ENCODE data around the gene SYT12.

SYT12 gene

DNA sequence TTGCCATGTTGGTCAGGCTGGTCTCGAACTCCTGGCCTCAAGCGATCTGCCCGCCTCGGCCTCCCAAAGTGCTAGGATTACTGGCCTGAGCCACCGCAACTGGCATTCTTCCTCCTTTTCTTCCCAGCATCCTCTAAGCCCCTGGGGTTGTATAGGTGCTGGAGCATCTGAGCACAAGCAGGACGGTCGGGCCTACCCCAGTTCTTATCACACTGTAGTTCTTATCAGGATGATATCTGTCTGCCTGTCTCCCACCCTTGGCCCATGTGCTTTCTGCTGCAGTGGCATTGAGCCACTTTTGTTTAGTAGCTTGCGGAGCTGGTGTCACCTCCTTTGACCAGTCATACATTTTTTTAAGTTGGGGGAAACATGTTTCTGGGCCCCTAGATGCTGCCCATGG, 35.6 kb downstream of the SYT12 start:
- no peak for DNase-seq

DNA sequence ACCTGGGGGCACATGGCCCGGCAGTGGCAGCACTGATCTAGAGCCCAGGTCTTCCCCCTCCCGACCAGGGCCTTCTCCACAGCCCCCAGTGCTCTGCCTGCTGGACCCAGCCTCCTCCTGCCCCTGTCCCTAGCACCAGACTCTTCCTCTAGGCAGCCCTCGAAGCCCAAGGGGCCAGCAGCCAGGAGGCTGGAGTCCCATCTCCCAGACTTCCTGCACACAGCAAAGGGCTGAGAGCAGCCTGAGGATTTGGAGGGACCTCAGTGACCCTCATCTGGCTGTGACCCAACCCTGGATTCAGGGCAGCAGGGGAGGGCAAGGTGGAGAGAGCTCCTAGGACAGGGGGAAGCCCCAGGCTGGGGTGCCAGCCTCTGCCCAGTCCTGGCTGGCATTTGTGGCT, 36.7 kb downstream of the SYT12 start:
- DNase-seq = no peak

DNA sequence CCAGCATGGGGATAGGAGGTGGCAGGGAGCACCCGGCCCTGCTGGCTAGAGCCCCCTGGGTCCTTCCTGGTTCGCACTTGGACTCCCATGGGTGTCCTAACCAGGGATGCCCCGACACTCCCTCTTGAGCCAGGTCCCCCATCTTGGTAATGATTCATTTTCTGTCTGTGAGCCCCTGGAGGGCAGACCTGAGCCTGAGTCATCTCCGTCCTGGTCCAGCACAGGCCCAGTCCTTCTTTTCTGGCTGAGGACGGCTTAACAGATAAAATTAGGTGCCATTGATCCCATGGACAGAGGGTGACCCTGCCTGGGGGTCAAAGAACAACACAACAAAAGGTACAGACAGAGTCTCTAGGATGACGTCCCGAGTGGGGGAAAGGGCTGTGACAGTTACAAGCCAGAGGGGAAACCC, 37.2 kb downstream of the SYT12 start:
- no peak for DNase-seq

DNA sequence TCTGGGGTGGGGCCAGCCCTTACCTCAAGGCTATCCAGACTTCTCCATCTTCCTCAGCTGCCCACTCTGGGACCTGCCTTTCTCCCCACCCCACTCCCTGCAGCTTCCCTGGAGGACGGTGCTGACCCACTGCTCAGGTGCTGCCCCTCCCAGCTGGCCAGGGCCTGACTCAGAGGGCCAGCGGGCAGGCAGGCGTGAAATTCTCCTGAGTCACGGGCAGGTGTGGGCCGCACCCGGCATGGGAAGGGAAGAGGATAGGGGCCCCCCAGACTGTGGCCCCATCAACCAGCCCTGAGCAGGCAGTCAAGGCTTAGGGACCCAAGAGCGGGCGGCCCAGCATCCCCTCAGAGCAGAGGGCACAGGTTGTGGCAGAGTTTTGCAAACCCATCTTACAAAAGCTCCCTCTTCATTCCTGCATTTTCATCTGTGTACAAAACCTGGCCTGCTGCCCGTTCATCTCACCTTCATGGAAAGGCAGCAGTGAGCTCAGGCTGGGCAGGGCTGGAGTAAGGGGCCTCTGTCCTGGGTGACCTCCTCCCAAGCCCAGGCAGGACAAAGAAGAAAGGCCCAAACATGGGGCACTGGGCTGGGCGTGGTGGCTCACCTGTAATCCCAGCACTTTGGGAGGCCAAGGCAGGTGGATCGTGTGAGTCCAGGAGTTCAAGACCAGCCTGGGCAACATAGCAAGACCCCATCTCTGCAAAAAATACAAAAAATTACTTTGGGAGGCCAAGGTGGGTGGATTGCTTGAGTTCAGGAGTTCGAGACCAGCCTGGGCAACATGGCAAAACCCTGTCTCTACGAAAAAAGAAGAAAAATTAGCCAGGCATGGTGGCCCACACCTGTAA, 39.8 kb downstream of the SYT12 start:
- DNase-seq = no peak

DNA sequence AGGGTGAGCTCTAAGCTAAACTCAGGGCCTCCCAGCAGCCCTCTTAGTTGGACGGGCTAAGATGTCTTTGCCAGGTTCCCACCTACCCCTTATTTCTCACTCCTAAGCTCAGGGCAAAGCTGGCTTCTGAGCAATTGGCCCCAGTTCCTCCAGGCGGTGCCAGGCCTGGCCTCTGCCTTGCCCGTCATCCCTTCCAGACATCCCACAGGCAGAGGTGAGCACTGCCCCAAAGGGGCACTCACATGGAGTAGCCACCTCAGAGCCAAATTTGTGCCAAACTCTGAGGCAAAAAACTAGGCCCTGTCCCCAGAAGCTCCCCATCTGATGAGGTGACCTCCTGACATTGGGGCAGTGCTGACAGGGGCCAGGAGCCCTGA, 43.4 kb downstream of the SYT12 start:
- no peak for DNase-seq

DNA sequence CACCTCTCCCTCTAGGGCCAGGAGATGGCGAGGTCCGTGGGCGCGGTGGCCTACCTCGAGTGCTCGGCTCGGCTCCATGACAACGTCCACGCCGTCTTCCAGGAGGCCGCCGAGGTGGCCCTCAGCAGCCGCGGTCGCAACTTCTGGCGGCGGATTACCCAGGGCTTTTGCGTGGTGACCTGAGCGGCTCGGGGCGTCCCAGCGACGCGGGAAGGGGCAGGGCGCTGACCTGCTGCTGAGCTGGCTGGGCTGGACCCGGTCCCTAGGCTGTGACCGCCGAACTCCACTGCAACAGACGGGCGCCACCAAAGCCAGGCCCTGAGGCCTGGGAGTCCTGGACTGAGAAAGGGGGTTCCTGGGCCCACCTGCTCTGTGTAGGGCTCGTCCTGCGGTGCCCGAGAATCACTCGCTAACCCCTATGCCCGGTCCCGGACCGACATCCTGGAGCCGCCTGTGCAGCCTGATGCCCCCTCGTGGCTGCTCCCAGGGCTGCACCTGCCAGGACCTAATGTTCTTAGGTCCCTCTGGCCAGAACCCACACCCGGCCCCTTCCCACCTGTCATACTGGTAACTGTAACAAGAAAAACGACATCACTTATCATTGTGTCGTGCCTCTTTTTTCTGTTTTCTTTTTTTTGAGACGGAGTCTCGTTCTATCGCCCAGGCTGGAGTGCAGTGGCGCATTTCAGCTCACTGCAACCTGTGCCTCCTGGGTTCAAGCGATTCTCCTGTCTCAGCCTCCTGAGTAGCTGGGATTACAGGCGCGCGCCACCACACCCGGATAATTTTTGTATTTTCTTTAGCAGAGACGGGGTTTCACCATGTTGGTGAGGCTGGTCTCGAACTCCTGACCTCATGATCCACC, 48.7 kb downstream of the SYT12 start:
- DNase-seq = peak; percentile 71

DNA sequence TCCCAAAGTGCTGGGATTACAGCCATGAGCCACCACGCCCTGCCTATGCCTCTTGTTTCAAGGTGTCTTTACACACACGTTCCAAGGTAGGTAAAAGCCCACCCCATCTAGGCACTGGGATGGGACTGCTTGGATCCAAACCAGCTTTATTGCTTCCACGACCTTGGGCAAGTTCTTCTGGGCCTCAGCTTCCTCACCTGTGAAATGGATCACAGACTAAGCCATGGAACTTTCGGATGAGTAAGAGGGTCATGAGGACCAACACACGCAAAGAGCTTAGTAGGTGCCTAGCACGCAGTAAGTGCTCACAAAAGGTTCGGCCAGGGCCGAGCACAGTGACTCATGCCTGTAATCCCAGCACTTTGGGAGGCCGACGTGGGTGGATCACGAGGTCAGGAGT, 49.4 kb downstream of the SYT12 start:
- DNase-seq = no peak

DNA sequence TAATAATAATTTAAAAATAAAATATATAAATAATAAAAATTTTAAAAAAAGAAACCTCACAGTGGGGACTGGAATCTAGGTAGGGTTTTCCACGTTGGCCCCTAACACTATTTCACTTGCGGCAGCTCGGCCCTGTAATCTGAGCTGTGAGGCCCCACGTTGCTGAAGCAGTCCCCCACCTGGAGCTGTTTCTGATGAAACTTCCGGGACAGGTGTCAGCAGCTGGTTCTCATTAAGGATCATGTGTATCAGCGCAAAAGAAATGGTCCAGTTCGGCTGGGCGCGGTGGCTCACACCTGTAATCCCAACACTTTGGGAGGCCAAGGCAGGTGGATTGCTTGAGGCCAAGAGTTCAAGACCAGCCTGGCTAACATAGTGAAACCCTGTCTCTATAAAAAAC, 51.0 kb downstream of the SYT12 start:
- no peak for DNase-seq

DNA sequence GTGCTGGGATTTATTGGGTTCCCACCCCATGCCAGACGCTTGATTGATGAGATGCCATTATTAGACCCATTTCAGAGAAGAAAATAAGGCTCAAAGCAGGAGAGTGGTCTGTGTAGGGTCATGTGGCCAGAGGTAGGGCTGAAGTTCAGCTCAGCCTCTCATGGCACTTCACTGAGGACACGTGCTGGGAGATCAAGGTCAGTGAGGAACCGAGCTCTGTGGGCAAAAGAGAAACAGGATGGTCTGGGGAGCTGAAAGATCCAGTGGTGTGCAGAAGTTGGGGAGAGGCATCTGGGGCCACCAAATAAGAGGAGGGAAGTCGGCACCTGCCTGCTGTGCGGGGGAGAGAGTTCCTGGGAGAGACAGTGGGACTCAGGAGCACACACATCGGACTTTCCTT, 53.3 kb downstream of the SYT12 start:
- no peak for DNase-seq

DNA sequence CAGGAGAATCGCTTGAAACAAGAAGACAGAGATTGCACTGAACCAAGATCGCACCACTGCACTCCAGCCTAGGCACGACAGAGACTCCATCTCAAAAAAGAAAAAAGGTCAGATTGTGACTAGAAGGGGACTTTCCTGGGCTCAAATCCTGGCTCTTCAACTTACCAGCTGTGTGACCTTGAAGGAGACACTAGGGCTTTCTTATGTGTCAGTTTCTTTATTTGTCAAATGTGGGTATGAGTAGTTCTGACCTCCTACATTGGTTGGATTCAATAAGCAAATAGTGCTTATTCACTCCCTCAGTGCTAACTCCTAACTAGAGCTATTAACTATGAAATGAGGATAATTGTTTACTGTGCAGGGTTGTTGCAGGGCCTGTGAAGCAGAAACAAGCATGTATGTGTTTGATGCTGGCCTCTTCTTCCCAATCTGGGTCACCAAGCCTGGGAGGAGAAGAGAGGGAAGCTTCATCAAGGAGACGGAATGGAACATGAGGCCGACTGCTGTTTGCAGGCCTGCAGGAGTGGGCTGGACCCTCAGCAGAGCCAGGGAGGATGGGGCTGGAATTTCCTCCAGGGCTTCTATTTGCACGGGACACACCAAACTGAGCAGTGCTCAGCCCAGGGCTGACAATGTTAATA, 56.3 kb downstream of the SYT12 start:
- no peak for DNase-seq

DNA sequence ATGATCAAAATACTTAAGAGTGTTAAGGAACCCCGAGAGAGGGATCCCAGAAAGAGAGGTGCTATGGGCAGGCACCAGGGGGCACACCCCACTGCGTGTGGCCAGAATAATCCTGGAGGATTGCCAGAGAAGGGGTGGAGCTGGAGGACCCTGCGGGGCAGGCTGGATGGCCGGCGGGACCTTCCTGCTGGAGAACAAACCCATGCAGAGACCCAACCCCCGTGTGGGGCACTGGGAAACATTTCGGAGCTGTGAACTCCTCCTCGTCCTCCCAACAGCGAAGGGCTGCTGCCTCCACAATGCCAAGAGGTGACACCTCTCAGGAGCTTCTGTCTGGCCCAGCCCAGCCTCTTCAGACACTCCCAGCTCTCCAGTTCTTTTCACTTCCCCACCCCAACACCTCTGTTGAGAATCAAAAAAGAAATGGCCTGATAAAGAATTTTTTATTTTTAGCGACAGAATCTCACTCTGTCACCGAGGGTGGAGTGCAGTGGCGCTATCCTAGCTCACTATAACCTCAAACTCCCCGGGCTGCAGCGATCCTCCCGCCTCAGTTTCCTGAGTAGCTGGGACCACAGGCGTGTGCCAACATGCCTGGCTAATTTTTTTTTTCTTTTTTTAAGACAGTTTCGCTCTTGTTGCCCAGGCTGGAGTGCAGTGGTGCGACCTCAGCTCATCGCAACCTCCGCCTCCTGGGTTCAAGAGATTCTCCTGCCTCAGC, 59.3 kb downstream of the SYT12 start:
- DNase-seq = no peak

DNA sequence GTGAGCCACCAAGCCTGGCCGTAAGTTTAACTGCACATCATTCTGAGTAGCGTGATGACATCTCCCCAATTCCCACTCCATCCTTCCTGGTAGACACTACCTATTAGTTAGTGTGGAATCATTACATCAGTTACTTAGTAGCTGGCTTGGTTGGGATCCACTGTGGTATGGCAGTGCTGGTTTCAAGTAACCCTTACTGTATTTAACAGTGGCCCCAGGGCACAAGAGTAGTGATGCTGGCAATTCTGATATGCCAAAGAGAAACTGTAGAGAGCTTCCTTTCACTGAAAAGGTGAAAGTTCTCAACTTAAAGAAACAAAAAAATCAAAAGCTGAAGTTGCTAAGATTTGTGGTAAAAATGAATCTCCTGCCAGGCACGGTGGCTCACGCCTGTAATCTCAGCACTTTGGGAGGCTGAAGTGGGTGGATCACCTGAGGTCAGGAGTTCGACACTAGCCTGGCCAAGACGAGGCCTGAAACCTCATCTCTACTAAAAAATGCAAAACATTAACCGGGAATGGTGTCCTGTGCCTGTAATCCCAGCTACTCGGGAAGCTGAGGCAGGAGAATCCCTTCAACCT, 60.9 kb downstream of the SYT12 start:
- DNase-seq = no peak

DNA sequence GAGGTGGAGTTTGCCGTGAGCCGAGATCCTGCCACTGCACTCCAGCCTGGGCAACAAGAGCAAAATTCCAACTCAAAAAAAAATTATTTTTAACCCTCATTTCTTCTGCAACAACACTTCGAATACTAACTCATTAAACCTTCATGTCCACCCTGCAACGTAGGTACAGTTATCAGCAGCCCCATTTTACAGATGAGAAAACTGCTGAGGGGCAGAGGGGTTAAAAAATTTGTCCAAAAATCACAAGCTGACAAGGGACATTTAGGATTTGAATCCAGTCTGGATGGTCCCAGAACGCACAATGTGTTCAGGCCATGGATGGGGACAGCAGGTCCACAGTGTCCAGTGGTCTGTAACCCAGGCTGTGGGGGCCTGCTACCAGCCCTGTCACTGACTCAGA, 62.7 kb downstream of the SYT12 start:
- DNase-seq = no peak

DNA sequence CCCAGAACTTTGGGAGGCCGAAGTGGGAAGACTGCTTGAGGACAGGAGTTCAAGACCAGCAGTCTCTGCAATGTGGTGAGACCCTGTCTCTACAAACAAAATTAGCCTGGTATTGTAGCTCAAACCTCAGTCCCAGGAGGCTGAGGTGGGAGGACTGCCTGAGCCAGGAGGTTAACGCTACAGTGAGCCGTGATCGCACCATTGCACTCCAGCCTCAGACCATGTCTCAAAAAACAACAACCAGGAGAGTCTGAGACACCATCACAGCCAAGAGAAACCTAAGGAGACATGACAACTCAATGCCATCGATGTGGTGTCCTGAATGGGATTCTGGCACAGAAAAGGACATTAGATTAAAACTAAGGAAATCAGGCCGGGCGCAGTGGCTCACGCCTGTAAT, 67.8 kb downstream of the SYT12 start:
- no peak for DNase-seq

DNA sequence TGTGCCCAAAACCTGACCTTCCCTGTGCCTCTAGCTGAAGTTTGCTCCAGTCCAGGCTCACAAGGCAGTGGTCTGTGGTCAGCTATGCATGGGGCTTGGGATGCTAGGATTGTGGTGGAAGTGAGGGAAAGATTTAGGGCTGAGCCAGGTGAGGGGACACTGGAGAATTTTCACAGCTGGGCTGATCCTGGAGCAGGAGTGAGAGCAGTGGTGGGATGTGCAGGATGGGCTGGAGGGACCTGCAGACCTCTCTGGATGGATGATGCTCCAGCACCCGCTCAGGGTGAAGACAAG, 72.2 kb downstream of the SYT12 start:
- DNase-seq = no peak

DNA sequence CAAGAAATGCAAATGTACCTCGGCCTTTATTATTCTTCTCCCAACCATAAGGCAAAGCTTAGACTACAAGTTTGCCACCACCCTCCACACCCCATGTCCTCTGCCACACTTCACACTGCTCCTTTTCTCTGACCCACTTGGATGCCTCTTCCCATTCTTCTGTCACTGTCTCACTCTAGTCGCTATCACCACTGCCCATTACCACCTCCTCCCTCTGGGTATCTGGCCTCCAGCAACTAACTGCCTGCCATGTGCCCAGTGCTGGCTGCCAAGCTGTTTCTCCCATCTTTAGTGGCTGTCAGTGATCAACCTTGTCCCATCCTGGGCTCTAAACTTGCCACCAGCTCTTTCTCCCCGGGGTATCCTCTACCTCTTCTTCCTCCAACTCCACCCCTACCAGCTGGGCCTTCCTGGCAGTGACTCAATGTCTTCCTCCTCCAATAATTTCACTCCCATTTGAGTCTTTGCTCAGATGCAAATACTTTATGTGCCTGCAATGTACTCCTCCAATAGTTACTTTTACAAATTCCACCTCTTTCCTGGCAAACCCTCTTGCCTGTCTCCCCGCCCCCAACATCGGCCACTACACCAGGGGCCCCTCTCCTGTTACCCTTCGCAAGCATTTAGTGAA, 76.0 kb downstream of the SYT12 start:
- no peak for DNase-seq

DNA sequence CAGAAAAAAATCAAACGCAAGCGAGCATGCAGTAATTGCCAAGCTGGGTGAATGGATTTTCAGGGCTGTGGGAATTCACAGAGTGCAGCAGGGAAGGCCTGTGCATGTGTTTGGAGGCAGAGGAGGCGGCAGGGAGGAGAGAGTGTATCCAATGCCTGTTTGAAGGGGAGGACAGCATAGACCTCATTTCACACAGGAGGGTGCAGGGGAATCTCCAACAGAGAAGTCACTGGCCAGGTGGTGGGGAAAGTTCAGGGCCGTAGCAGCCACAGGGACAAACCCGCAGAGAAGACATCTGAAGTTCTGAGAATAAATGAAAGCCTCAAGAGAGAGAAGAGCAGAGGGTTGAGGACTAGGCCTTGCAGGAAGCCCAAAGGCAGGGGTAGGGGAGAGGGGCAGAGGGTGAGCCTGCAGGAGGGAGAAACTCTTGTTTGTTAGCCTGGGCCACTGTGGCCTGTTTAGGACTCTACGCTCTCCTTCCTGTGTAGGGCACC, 76.9 kb downstream of the SYT12 start:
- DNase-seq = no peak

All from right hindlimb (tissue), 1 donor.